ENCODE measurements around the gene TMEM255A. TPM values are rescaled to one million over a fixed set of nuclear protein-coding genes. Genes with fewer than 3 reads are reported as not detected.

Gene TMEM255A
- total and polyA plus RNA-seq, 2 donors (not counting 1 experiment from before 2014, with no cell fraction given): under 0.01 to 0.93 TPM

- TF ChIP-seq EZH2 (IDR thresholded peaks at IDR 0.05; ENCODE audit: low read length, missing control alignments) (no peak), CTCF (conservative IDR thresholded peaks at IDR 0.05 in 1 of 2, IDR thresholded peaks at IDR 0.05 in 1 of 2; ENCODE audit: low read depth in 1 of 2, low read length in 2 of 2) (no peak)
- Histone ChIP-seq H3K36me3 (ENCODE audit: control insufficient read depth, insufficient read depth, low read length) (no peaks in the 10 kb centered on the region), H3K4me1 (ENCODE audit: control insufficient read depth, extremely low read depth, insufficient read depth, low read length) (no peaks in the 10 kb centered on the region), H3K4me2 (ENCODE audit: extremely low read depth, insufficient read depth, low read length) (no peak overlapping the region), H3K9ac (ENCODE audit: insufficient read depth, low read length) (no peak overlapping the region), H3K79me2 (ENCODE audit: control insufficient read depth, insufficient read depth, low read length) (no peaks in the 10 kb centered on the region), H3K27ac (ENCODE audit: insufficient read depth, low read length) (no peak overlapping the region), H3K27me3 (ENCODE audit: control insufficient read depth, insufficient read depth, low read length) (no peaks in the 10 kb centered on the region), H2AFZ (ENCODE audit: low read length) (no peak overlapping the region), H3K9me3 (ENCODE audit: control insufficient read depth, insufficient read depth, low read depth, low read length) (no peaks in the 10 kb centered on the region), H3K4me3 (replicated peaks in 1 of 4; ENCODE audit: control extremely low read depth in 1 of 4, insufficient read depth in 1 of 4, low read depth in 3 of 4, low read length in 4 of 4) (no peak overlapping the region), H4K20me1 (ENCODE audit: control insufficient read depth, extremely low read depth, insufficient read depth, low read length) (no peaks in the 10 kb centered on the region)
- DNase-seq (ENCODE audit: low read depth in 2 of 2): no peak
Observed at GRCh38 chrX:120271218-120271617, 40.0 kb downstream of the TMEM255A start.

- Histone ChIP-seq H3K27me3 (ENCODE audit: control insufficient read depth, insufficient read depth, low read length) (no peaks in the 10 kb centered on the region), H3K4me2 (ENCODE audit: extremely low read depth, insufficient read depth, low read length) (no peak overlapping the region), H4K20me1 (ENCODE audit: control insufficient read depth, extremely low read depth, insufficient read depth, low read length) (no peaks in the 10 kb centered on the region), H3K27ac (ENCODE audit: insufficient read depth, low read length) (no peak overlapping the region), H3K4me1 (ENCODE audit: control insufficient read depth, extremely low read depth, insufficient read depth, low read length) (no peaks in the 10 kb centered on the region), H2AFZ (ENCODE audit: low read length) (no peak overlapping the region), H3K36me3 (ENCODE audit: control insufficient read depth, insufficient read depth, low read length) (no peaks in the 10 kb centered on the region), H3K9me3 (ENCODE audit: control insufficient read depth, insufficient read depth, low read depth, low read length) (no peaks in the 10 kb centered on the region), H3K4me3 (replicated peaks in 1 of 4; ENCODE audit: control extremely low read depth in 1 of 4, insufficient read depth in 1 of 4, low read depth in 3 of 4, low read length in 4 of 4) (no peak overlapping the region), H3K9ac (ENCODE audit: insufficient read depth, low read length) (no peak overlapping the region), H3K79me2 (ENCODE audit: control insufficient read depth, insufficient read depth, low read length) (no peaks in the 10 kb centered on the region)
- TF ChIP-seq CTCF (conservative IDR thresholded peaks at IDR 0.05 in 1 of 2, IDR thresholded peaks at IDR 0.05 in 1 of 2; ENCODE audit: low read depth in 1 of 2, low read length in 2 of 2) (no peak), EZH2 (IDR thresholded peaks at IDR 0.05; ENCODE audit: low read length, missing control alignments) (no peak)
- DNase-seq (ENCODE audit: low read depth in 2 of 2): no peak
Observed at GRCh38 chrX:120270567-120270966, 40.7 kb downstream of the TMEM255A start.

GRCh38 chrX:120269373-120270035, 41.8 kb downstream of the TMEM255A start:
- Histone ChIP-seq H3K4me3 (replicated peaks in 1 of 4; ENCODE audit: control extremely low read depth in 1 of 4, insufficient read depth in 1 of 4, low read depth in 3 of 4, low read length in 4 of 4) (no peak overlapping the region), H3K9ac (ENCODE audit: insufficient read depth, low read length) (no peak overlapping the region), H3K4me1 (ENCODE audit: control insufficient read depth, extremely low read depth, insufficient read depth, low read length) (no peaks in the 10 kb centered on the region), H2AFZ (ENCODE audit: low read length) (no peak overlapping the region), H3K9me3 (ENCODE audit: control insufficient read depth, insufficient read depth, low read depth, low read length) (no peaks in the 10 kb centered on the region), H4K20me1 (ENCODE audit: control insufficient read depth, extremely low read depth, insufficient read depth, low read length) (no peaks in the 10 kb centered on the region), H3K36me3 (ENCODE audit: control insufficient read depth, insufficient read depth, low read length) (no peaks in the 10 kb centered on the region), H3K4me2 (ENCODE audit: extremely low read depth, insufficient read depth, low read length) (no peak overlapping the region), H3K27ac (ENCODE audit: insufficient read depth, low read length) (no peak overlapping the region), H3K27me3 (ENCODE audit: control insufficient read depth, insufficient read depth, low read length) (no peaks in the 10 kb centered on the region), H3K79me2 (ENCODE audit: control insufficient read depth, insufficient read depth, low read length) (no peaks in the 10 kb centered on the region)
- peak in 1 of 2 donors; percentile 11 for DNase-seq (ENCODE audit: low read depth in 2 of 2)
- TF ChIP-seq CTCF (conservative IDR thresholded peaks at IDR 0.05 in 1 of 2, IDR thresholded peaks at IDR 0.05 in 1 of 2; ENCODE audit: low read depth in 1 of 2, low read length in 2 of 2) (no peak), EZH2 (IDR thresholded peaks at IDR 0.05; ENCODE audit: low read length, missing control alignments) (no peak)

Measured in fibroblast of lung (primary cell).